Measurements from ENCODE around the gene DGKH. TPM values are rescaled to one million over a fixed set of nuclear protein-coding genes. Genes with fewer than 3 reads are reported as not detected.

Gene DGKH
- total and polyA plus RNA-seq, 9 of the 15 experiments (the other 6 are each of a cell fraction or from before 2014, with no cell fraction given), result 0.38 to 4.4 (median 3.1) TPM

DNA sequence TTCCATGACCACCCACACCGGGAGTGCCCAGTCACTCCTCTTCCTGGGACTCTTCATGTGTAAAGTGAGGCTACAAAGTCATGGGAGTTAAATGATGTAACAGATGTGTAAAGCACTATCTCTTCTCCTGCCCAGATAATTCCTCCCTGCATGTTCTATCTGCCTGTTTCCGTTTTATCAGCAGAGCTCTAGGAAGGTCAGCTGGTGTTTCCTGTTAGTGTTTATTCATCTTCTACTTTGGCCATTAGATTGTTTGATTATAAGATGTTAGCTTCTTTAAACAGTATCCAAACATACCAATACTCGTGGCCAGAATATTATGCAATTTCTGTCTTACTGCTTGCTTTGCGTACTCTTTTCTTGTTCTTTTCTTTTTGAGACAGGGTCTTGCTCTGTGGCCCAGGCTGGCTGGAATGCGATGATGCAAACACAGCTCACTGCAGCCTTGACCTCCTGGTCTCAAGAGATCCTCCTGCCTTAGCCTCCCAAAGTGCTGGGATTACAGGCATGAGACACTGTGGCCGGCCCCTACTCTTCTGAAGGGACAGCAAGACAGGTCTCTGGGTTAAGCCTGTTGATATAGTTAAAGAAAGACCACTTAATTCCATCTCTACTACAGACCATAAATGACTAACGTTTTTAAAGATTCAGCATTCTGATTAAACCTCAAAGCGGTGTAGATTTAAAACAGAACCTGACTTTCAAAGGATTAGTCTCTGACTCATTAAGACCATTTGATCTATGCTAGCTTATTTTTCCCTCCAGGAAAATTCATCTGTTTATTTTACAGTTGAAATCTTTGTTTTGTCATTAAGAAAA lies 126.1 kb downstream of the DGKH start (continued):
- TF ChIP-seq, protein P1, sequence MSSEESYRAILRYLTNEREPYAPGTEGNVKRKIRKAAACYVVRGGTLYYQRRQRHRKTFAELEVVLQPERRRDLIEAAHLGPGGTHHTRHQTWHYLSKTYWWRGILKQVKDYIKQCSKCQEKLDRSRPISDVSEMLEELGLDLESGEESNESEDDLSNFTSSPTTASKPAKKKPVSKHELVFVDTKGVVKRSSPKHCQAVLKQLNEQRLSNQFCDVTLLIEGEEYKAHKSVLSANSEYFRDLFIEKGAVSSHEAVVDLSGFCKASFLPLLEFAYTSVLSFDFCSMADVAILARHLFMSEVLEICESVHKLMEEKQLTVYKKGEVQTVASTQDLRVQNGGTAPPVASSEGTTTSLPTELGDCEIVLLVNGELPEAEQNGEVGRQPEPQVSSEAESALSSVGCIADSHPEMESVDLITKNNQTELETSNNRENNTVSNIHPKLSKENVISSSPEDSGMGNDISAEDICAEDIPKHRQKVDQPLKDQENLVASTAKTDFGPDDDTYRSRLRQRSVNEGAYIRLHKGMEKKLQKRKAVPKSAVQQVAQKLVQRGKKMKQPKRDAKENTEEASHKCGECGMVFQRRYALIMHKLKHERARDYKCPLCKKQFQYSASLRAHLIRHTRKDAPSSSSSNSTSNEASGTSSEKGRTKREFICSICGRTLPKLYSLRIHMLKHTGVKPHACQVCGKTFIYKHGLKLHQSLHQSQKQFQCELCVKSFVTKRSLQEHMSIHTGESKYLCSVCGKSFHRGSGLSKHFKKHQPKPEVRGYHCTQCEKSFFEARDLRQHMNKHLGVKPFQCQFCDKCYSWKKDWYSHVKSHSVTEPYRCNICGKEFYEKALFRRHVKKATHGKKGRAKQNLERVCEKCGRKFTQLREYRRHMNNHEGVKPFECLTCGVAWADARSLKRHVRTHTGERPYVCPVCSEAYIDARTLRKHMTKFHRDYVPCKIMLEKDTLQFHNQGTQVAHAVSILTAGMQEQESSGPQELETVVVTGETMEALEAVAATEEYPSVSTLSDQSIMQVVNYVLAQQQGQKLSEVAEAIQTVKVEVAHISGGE (CRISPR knock-in tag; IDR thresholded peaks at IDR 0.05), result no peak
- TF ChIP-seq XRCC4 (IDR thresholded peaks at IDR 0.05; ENCODE audit: extremely low read depth, insufficient read depth, insufficient read length) (no peak), CBX5 (IDR thresholded peaks at IDR 0.05; ENCODE audit: borderline replicate concordance, low read depth) (no peak), ZBED1 (IDR thresholded peaks at IDR 0.05) (no peak), CHAMP1 (IDR thresholded peaks at IDR 0.05) (peak; percentile 80), COPS2 (conservative IDR thresholded peaks at IDR 0.05) (no peak)
- TF ChIP-seq, protein P2, sequence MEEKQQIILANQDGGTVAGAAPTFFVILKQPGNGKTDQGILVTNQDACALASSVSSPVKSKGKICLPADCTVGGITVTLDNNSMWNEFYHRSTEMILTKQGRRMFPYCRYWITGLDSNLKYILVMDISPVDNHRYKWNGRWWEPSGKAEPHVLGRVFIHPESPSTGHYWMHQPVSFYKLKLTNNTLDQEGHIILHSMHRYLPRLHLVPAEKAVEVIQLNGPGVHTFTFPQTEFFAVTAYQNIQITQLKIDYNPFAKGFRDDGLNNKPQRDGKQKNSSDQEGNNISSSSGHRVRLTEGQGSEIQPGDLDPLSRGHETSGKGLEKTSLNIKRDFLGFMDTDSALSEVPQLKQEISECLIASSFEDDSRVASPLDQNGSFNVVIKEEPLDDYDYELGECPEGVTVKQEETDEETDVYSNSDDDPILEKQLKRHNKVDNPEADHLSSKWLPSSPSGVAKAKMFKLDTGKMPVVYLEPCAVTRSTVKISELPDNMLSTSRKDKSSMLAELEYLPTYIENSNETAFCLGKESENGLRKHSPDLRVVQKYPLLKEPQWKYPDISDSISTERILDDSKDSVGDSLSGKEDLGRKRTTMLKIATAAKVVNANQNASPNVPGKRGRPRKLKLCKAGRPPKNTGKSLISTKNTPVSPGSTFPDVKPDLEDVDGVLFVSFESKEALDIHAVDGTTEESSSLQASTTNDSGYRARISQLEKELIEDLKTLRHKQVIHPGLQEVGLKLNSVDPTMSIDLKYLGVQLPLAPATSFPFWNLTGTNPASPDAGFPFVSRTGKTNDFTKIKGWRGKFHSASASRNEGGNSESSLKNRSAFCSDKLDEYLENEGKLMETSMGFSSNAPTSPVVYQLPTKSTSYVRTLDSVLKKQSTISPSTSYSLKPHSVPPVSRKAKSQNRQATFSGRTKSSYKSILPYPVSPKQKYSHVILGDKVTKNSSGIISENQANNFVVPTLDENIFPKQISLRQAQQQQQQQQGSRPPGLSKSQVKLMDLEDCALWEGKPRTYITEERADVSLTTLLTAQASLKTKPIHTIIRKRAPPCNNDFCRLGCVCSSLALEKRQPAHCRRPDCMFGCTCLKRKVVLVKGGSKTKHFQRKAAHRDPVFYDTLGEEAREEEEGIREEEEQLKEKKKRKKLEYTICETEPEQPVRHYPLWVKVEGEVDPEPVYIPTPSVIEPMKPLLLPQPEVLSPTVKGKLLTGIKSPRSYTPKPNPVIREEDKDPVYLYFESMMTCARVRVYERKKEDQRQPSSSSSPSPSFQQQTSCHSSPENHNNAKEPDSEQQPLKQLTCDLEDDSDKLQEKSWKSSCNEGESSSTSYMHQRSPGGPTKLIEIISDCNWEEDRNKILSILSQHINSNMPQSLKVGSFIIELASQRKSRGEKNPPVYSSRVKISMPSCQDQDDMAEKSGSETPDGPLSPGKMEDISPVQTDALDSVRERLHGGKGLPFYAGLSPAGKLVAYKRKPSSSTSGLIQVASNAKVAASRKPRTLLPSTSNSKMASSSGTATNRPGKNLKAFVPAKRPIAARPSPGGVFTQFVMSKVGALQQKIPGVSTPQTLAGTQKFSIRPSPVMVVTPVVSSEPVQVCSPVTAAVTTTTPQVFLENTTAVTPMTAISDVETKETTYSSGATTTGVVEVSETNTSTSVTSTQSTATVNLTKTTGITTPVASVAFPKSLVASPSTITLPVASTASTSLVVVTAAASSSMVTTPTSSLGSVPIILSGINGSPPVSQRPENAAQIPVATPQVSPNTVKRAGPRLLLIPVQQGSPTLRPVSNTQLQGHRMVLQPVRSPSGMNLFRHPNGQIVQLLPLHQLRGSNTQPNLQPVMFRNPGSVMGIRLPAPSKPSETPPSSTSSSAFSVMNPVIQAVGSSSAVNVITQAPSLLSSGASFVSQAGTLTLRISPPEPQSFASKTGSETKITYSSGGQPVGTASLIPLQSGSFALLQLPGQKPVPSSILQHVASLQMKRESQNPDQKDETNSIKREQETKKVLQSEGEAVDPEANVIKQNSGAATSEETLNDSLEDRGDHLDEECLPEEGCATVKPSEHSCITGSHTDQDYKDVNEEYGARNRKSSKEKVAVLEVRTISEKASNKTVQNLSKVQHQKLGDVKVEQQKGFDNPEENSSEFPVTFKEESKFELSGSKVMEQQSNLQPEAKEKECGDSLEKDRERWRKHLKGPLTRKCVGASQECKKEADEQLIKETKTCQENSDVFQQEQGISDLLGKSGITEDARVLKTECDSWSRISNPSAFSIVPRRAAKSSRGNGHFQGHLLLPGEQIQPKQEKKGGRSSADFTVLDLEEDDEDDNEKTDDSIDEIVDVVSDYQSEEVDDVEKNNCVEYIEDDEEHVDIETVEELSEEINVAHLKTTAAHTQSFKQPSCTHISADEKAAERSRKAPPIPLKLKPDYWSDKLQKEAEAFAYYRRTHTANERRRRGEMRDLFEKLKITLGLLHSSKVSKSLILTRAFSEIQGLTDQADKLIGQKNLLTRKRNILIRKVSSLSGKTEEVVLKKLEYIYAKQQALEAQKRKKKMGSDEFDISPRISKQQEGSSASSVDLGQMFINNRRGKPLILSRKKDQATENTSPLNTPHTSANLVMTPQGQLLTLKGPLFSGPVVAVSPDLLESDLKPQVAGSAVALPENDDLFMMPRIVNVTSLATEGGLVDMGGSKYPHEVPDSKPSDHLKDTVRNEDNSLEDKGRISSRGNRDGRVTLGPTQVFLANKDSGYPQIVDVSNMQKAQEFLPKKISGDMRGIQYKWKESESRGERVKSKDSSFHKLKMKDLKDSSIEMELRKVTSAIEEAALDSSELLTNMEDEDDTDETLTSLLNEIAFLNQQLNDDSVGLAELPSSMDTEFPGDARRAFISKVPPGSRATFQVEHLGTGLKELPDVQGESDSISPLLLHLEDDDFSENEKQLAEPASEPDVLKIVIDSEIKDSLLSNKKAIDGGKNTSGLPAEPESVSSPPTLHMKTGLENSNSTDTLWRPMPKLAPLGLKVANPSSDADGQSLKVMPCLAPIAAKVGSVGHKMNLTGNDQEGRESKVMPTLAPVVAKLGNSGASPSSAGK (IDR thresholded peaks at IDR 0.05), result peak; percentile 18; the same call in 1 of the 2 replicates

Data from K562 (cell line).